ENCODE data around the gene FLT1. TPM values are rescaled to one million over a fixed set of nuclear protein-coding genes. Genes with fewer than 3 reads are reported as not detected.

The FLT1 gene
- total and polyA plus RNA-seq, 2 donors (not counting 1 experiment from before 2014, with no cell fraction given): 1.3 to 2.5 TPM

DNA sequence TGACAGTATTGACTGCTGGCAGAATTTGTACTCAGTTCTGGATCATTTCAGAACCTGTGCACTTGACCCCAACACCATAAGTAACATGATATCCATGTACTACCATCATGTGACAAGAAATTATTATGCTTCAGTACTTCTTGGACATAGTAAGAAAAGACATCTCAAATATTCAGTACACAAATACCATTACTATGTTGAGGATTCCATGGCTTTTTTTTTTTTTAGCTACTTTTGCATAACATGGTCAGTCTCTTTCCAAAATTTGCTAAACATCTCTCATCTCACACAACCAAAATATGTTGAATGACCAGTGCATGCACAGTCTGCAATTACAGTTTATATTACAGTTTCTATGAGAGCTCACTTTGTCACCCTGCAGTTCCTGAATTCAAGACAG, 85.3 kb downstream of the FLT1 start:
- H3K4me2 ChIP-seq (ENCODE audit: extremely low read depth, insufficient read depth, low read length): no peak overlapping the region
- H4K20me1 ChIP-seq (ENCODE audit: control insufficient read depth, extremely low read depth, insufficient read depth, low read length): no peaks in the 10 kb centered on the region
- TF ChIP-seq EZH2 (IDR thresholded peaks at IDR 0.05; ENCODE audit: low read length, missing control alignments): no peak
- TF ChIP-seq, protein P1, sequence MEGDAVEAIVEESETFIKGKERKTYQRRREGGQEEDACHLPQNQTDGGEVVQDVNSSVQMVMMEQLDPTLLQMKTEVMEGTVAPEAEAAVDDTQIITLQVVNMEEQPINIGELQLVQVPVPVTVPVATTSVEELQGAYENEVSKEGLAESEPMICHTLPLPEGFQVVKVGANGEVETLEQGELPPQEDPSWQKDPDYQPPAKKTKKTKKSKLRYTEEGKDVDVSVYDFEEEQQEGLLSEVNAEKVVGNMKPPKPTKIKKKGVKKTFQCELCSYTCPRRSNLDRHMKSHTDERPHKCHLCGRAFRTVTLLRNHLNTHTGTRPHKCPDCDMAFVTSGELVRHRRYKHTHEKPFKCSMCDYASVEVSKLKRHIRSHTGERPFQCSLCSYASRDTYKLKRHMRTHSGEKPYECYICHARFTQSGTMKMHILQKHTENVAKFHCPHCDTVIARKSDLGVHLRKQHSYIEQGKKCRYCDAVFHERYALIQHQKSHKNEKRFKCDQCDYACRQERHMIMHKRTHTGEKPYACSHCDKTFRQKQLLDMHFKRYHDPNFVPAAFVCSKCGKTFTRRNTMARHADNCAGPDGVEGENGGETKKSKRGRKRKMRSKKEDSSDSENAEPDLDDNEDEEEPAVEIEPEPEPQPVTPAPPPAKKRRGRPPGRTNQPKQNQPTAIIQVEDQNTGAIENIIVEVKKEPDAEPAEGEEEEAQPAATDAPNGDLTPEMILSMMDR (conservative IDR thresholded peaks at IDR 0.05 in 1 of 2, IDR thresholded peaks at IDR 0.05 in 1 of 2; ENCODE audit: low read depth in 1 of 2, low read length in 2 of 2): no peak
- H3K4me3 ChIP-seq (replicated peaks in 1 of 4; ENCODE audit: control extremely low read depth in 1 of 4, insufficient read depth in 1 of 4, low read depth in 3 of 4, low read length in 4 of 4): no peak overlapping the region
- no peaks in the 10 kb centered on the region for H3K36me3 ChIP-seq (ENCODE audit: control insufficient read depth, insufficient read depth, low read length)
- H2AFZ ChIP-seq (ENCODE audit: low read length): no peak overlapping the region
- no peaks in the 10 kb centered on the region for H3K4me1 ChIP-seq (ENCODE audit: control insufficient read depth, extremely low read depth, insufficient read depth, low read length)
- H3K79me2 ChIP-seq (ENCODE audit: control insufficient read depth, insufficient read depth, low read length): no peaks in the 10 kb centered on the region
- no peaks in the 10 kb centered on the region for H3K9me3 ChIP-seq (ENCODE audit: control insufficient read depth, insufficient read depth, low read depth, low read length)
- DNase-seq (ENCODE audit: low read depth in 2 of 2): no peak
- no peaks in the 10 kb centered on the region for H3K27me3 ChIP-seq (ENCODE audit: control insufficient read depth, insufficient read depth, low read length)
- no peak overlapping the region for H3K27ac ChIP-seq (ENCODE audit: insufficient read depth, low read length)
- no peak overlapping the region for H3K9ac ChIP-seq (ENCODE audit: insufficient read depth, low read length)

DNA sequence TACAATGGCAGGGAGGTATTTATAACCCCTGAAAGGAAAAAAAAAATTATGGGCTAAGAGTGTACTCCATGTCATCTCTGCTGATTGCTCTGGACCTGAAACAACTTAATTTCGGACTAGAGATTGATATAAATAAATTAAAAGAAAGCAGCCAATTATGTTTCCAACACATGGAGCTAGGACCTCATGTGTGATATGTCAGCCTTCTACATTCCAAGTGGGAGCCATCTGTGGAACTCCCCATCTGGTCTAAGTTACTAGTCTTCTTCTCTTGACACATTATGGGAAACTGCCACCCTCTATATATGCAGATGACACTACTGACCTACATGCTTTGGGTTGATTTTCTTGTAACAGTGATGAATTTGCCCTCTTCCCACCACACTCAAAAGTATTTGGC, 86.1 kb downstream of the FLT1 start:
- no peaks in the 10 kb centered on the region for H3K9me3 ChIP-seq (ENCODE audit: control insufficient read depth, insufficient read depth, low read depth, low read length)
- H3K4me1 ChIP-seq (ENCODE audit: control insufficient read depth, extremely low read depth, insufficient read depth, low read length): no peaks in the 10 kb centered on the region
- H3K79me2 ChIP-seq (ENCODE audit: control insufficient read depth, insufficient read depth, low read length): no peaks in the 10 kb centered on the region
- no peak overlapping the region for H2AFZ ChIP-seq (ENCODE audit: low read length)
- H4K20me1 ChIP-seq (ENCODE audit: control insufficient read depth, extremely low read depth, insufficient read depth, low read length): no peaks in the 10 kb centered on the region
- H3K36me3 ChIP-seq (ENCODE audit: control insufficient read depth, insufficient read depth, low read length): no peaks in the 10 kb centered on the region
- no peak overlapping the region for H3K9ac ChIP-seq (ENCODE audit: insufficient read depth, low read length)
- H3K27ac ChIP-seq (ENCODE audit: insufficient read depth, low read length): no peak overlapping the region
- no peak overlapping the region for H3K4me2 ChIP-seq (ENCODE audit: extremely low read depth, insufficient read depth, low read length)
- H3K4me3 ChIP-seq (replicated peaks in 1 of 4; ENCODE audit: control extremely low read depth in 1 of 4, insufficient read depth in 1 of 4, low read depth in 3 of 4, low read length in 4 of 4): no peak overlapping the region
- H3K27me3 ChIP-seq (ENCODE audit: control insufficient read depth, insufficient read depth, low read length): no peaks in the 10 kb centered on the region
- TF ChIP-seq, protein P1 (conservative IDR thresholded peaks at IDR 0.05 in 1 of 2, IDR thresholded peaks at IDR 0.05 in 1 of 2; ENCODE audit: low read depth in 1 of 2, low read length in 2 of 2): no peak
- TF ChIP-seq EZH2 (IDR thresholded peaks at IDR 0.05; ENCODE audit: low read length, missing control alignments): no peak
- no peak for DNase-seq (ENCODE audit: low read depth in 2 of 2)

DNA sequence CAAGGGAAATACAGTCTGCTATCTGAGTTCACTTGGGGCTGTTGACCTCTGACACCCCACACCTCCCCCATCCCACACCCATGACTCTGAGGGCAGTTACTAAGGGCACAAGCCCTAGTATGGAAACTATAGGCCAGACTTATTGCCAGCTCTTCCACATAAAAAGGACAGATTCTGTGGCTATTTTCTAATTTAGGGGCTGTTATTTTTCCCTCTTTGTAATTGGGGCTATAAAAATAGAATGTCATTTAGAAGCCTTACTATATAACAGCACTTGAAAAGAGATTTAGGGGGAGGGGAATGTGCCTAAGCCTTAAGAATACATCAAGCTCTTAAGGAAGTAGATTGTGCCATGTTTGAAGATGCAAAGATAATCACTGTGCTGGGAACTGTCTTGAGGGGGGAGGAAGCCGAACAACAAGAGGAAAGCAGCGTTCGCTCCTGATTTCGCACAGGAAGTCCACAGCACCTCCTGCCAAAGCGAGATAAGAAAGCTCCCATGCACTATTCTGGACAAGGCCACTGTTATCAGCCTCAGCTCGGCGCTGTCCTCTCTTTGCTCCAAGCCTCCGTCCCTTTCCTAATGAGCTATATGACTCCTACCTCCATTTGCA, 86.6 kb downstream of the FLT1 start:
- H3K79me2 ChIP-seq (ENCODE audit: control insufficient read depth, insufficient read depth, low read length): no peaks in the 10 kb centered on the region
- no peaks in the 10 kb centered on the region for H3K27me3 ChIP-seq (ENCODE audit: control insufficient read depth, insufficient read depth, low read length)
- H2AFZ ChIP-seq (ENCODE audit: low read length): no peak overlapping the region
- no peak overlapping the region for H3K9ac ChIP-seq (ENCODE audit: insufficient read depth, low read length)
- H3K4me3 ChIP-seq (replicated peaks in 1 of 4; ENCODE audit: control extremely low read depth in 1 of 4, insufficient read depth in 1 of 4, low read depth in 3 of 4, low read length in 4 of 4): no peak overlapping the region
- no peak for TF ChIP-seq EZH2 (IDR thresholded peaks at IDR 0.05; ENCODE audit: low read length, missing control alignments)
- TF ChIP-seq, protein P1 (conservative IDR thresholded peaks at IDR 0.05 in 1 of 2, IDR thresholded peaks at IDR 0.05 in 1 of 2; ENCODE audit: low read depth in 1 of 2, low read length in 2 of 2): no peak
- H3K4me2 ChIP-seq (ENCODE audit: extremely low read depth, insufficient read depth, low read length): no peak overlapping the region
- H3K4me1 ChIP-seq (ENCODE audit: control insufficient read depth, extremely low read depth, insufficient read depth, low read length): no peaks in the 10 kb centered on the region
- H3K36me3 ChIP-seq (ENCODE audit: control insufficient read depth, insufficient read depth, low read length): no peaks in the 10 kb centered on the region
- no peak overlapping the region for H3K27ac ChIP-seq (ENCODE audit: insufficient read depth, low read length)
- no peak for DNase-seq (ENCODE audit: low read depth in 2 of 2)
- H3K9me3 ChIP-seq (ENCODE audit: control insufficient read depth, insufficient read depth, low read depth, low read length): no peaks in the 10 kb centered on the region
- H4K20me1 ChIP-seq (ENCODE audit: control insufficient read depth, extremely low read depth, insufficient read depth, low read length): no peaks in the 10 kb centered on the region

Data from fibroblast of lung (primary cell).